Amniotic stem cell (primary cell): ENCODE data around the gene CYSLTR1.
"Not testable (repeated sequence)": the region's sequence is repeated elsewhere in the genome, so short reads cannot be mapped to it uniquely, and the experiment has no call there.

ENCODE experiments used
- DNase-seq: peaks from one replicate; lab custom pipeline; 2025; lab: John Stamatoyannopoulos, UW

The CYSLTR1 gene

GRCh38 chrX:78327370-78328086 lies at the start of gene CYSLTR1:
CYSLTR1 (minus strand) TSS chrX:78327611; CDS start chrX:78273746, 53,865 bp downstream.
- no peak for DNase-seq

DNA sequence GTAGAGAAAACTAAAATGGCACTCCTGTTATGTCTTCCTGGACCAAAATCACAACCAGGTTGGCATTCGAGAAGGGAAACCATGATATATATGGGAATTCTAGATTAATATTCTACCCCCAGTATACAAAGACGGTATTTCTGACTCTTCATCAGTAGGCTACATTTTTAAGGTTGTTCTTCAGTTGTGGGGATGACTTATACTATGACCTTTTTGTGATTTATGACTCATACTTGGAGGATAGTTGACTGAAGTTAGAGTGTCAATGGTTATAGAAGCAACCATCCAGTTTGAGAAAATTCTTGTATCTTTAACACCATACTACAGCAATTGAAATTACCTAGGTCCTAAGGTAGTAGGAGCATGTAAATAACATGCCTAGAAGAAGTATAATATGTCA lies 49.8 kb upstream of the CYSLTR1 start:
- DNase-seq: no peak

GRCh38 chrX:78375894-78376293 lies 48.5 kb upstream of the CYSLTR1 start:
- DNase-seq: no peak

DNA sequence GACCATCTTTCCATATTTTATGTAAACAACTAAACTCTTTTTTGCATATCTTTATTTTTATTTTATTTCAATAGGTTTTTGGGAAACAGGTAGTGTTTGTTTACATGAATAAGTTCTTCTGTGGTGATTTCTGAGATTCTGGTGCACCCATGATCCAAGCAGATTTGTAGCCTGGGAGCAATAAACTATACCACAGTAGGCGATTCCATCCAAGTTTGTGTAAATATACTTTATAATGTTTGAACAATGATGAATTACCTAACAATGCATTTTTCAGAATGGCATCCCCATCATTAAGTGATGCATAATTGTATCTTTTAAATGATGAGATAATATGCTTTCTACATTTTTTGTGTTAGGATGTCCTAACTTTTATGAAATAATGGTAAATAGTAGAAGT lies 39.2 kb upstream of the CYSLTR1 start:
- no peak for DNase-seq

DNA sequence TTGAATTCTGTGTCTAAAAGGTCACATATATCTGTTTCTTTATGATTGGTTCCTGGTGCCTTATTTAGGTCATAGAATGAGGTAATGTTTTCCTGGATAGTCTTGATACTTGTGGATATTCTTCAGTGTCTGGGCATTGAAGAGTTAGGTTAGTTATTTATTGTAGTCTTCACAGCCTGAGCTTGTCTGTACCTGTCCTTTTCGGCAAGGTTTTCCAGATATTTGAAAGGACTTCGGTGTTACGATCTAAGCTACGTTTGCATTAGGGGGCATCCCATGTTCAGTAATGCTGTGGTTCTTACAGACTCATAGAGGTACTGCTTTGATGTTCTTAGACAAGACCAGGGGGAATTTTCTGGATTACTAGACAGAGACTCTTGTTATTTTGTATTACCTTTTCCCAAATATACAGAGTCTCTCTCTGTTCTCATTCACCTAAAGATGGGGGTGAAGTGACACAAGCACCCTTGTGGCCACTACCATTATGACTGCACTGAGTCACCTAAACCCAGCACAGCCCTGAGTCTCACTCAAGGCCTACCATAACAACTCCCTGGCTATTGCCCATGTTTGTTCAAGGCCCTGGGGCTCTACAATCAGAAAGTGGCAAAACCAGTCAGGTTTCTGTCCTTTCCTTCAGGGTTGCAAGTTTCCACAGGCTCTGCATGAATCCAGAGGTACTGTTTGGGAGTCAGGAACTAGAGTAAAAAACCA lies 30.1 kb upstream of the CYSLTR1 start:
- DNase-seq: no peak

GRCh38 chrX:78333521-78333920 lies 6.1 kb upstream of the CYSLTR1 start:
- no peak for DNase-seq

DNA sequence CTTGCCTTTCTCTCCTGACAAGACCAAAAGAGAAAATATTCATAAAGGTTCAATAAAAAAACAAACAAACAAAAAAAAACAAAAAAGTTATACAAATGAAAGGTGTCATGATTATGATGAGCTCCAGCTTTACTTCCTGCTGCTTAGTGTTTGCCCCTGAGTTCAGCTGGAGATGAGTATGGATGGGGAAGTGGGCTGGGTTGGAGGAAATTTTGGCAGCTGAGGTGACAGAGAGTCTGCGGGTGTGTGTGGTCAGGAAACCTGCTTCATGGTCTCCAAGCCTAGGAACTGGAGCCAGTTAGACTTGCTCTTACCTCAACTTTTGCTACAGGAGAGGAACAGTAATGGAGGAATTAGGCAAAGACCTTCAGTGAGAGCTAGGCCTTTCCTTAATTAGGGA lies 4.3 kb upstream of the CYSLTR1 start:
- DNase-seq: no peak

DNA sequence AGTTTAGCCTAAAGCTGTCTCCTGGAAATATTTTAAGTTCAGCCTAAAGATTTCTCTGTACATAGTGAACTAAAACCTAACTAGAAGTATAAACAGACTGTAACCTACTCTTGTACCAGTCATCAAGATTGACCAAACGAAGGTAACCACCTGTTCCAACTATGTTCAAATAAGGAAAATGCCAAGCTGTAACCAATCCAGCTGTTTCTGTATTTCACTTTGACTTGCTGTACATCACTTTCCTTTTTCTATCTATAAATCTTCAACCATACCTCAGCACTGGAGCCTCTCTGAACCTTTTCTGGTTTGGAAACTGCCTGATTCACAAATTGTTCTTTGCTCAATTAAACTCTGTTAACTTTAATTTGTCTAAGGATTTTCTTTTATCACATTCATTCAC lies 3.1 kb upstream of the CYSLTR1 start:
- no peak for DNase-seq

GRCh38 chrX:78330068-78330467 lies 2.7 kb upstream of the CYSLTR1 start:
- no peak for DNase-seq

DNA sequence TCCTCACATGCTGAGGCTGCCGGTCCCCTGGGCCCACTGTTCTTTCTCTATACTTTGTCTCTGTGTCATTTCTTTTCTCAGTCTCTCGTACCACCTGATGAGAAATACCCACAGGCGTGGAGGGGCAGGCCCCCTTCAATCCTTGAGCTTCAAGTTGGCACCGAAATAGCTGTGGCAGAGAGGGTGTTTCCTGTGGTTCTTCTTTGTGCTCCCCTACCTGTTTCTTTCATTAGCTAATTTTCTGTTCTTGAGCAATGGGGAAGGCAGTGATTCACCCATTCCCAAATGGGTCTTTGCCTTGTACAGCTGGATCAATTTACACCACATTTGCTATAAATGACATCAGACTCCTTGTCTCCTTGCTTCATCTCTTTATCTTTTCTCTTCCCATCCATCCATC lies 2.1 kb upstream of the CYSLTR1 start:
- DNase-seq: no peak

DNA sequence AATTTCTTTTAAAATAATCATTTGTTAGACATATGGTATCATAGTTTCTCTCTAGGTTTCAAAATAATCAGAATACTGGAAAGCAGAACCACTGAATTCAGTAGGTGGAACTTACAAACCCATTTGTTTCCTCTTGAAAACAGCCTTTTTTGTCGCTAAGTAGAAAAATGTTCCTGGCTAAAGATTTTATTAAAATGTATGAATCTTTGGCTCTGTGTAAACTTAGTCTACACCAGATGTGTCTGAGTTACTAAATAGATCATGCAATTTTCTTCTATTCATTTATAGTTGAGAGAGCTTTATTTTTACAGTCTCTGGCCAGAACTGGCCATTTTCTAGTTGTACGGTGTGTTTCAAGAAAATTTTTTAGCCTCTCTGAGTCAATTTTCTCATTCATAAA lies 1.0 kb downstream of the CYSLTR1 start:
- DNase-seq: no peak

DNA sequence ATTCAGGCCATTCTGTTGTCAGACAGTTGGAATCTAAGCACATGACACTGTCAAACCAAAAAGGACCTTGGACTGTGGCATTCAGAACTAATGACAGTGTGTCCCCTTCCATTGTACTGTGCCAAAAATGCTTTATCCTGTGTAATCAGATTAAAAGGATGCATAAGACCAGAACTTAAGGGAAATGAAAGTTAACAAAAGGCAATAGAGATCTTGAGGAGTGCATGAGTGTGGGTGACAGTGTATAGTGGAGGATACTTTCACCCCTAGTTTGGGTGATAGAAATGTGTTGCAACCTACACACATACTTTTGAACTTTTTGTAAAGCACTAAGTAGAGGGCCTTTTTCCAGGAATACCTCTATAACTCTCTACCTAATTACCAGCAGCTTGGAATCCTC lies 4.5 kb downstream of the CYSLTR1 start:
- no peak for DNase-seq

DNA sequence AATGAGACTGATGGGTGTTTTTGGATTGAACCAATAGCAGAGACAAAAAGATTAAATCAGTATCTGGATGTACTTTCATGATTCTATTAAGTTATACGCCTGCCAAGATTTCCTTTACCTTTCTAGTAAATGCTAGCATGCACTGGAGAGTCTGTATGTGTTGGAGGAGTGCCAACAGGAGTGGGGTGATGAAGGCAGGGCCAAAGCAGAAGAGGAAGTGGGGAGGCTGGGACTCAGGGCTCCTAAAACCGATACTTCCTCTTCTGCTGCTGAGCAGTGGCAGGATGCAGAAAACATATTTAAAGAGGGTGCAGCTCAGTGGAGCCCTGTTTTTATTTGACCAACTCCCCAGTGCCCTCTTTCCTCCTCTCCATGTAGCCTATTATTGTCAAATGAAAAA lies 5.6 kb downstream of the CYSLTR1 start:
- no peak for DNase-seq

GRCh38 chrX:78316265-78316664 lies 11.1 kb downstream of the CYSLTR1 start:
- no peak for DNase-seq

- DNase-seq: no peak
These were observed 11.7 kb downstream of the CYSLTR1 start for GRCh38 chrX:78315745-78316144.

GRCh38 chrX:78314561-78314960 lies 12.8 kb downstream of the CYSLTR1 start:
- DNase-seq: no peak

DNA sequence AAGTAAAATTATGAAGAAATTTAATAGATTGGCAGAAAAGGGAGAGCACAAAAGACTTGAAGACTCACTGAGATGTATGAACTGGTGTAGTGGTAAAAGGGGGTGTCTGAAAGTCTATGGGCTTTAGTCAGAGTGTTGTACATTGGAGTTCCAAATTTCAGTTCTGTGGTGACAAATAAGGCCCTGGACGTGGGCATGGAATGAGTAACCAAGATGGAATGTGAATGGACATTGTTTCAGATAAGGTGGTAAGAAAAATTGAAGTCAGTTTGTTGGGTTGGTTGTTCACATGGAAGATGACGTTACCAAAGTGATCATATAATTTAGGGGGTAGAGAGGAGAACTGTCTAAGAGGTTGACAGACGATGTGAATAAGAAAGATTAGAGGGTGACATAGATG lies 13.9 kb downstream of the CYSLTR1 start:
- no peak for DNase-seq

DNA sequence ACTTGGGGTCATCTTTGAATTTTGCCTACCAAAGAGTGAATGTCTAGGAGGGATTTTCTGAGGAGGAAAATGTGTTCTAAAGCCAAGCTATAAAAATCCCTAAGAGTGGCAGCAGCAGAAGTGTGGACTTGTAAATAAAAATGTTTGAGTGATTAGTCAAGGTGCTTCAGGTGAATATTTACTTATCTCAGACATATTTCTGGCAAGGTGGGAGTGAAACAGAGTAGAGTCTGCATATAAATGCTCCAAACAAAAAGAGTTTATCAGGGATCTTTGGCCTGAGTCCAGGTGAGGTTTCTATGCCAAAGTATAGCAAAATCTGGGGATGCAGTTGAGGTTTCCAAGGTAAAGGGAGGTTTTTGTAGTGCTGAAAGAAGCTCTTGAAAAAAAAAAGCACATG lies 19.7 kb downstream of the CYSLTR1 start:
- no peak for DNase-seq

DNA sequence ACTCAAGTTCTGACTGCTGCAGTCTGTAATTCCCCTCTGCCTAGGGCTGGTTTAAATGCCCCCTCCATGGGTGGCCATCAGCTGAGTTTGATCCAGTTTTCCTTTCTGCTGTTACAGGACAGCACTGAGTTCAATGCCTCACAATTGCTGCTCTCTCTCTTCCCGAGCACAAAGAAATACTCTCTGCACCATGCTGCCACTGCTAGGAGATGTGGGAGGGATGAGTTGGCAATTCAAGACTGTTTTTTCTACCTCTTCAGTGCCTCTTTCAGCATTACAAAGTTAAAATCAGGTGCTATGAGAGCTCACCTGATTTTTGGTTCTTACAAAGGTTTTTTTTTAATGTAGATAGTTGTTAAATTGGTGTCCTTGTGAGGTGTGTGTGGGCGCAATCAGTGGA lies 24.3 kb downstream of the CYSLTR1 start:
- no peak for DNase-seq

DNA sequence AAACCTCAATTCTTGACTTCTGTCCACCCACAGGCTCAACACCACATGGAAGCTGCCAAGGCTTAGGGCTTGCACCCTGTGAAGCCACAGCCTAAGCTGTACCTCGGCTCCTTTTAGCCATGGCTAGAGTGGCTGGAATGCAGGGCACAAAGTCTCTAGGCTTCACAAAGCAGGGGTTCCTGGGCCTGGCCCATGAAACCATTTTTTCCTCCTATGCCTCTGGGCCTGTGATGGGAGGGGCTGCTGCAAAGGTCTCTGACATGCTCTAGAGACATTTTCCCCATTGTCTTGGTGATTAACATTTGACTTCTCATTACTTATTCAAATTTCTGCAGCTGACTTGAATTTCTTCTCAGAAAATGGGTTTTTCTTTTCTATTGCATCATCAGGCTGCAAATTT lies 26.5 kb downstream of the CYSLTR1 start:
- not testable (repeated sequence) for DNase-seq

- no peak for DNase-seq
These were observed 43.9 kb downstream of the CYSLTR1 start for GRCh38 chrX:78283511-78283910.

DNA sequence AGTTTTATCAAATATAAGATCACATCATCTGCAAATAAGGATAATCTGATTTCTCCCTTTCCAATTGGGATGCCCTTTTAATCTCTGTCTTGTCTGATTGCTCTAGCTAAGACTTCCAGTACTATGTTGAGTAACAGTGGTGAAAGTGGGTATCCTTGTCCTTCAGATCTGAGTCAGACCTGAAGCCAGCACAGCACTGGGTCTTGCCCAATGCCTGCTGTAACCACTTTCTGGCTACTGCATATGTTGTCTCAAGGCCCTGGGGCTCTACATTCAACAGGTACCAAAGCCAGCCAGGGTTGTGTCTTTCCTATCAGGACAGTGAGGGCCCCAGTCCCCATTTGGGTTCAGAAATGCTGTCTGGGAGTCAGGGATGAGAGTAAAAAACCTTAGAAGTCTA lies 90.3 kb downstream of the CYSLTR1 start:
- DNase-seq: no peak

DNA sequence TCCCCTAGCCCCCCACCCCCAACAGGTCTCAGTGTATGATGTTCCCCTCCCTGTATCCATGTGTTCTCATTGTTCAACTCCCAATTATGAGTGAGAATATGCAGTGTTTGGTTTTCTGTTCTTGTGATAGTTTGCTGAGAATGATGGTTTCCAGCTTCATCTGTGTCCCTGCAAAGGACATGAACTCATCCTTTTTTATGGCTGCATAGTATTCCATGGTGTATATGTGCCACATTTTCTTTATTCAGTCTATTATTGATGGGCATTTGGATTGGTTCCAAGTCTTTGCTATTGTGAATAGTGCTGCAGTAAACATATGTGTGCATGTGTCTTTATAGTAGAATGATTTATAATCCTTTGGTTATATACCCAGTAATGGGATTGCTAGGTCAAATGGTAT lies 101.4 kb downstream of the CYSLTR1 start:
- not testable (repeated sequence) for DNase-seq
